K562 (cell line): ENCODE results near the gene BZW2. TPM values are rescaled to one million over a fixed set of nuclear protein-coding genes. Genes with fewer than 3 reads are reported as not detected.

Source experiments
- CHCHD3 ChIP-seq: fragments of 250-450 bp; sonication (Bioruptor Pico); IDR thresholded peaks from 2 replicates; pipeline ENCODE4 v2.1.2; 2022; ENCODE audit warnings: mild to moderate bottlenecking
- E2F5 ChIP-seq: sonication (generic); formaldehyde crosslinking; IDR thresholded peaks from 2 replicates; pipeline ENCODE4 v1.8.0; 2022; ENCODE audit warnings: mild to moderate bottlenecking, missing genetic modification reagents
- EZH2 ChIP-seq: IDR thresholded peaks from 2 replicates; pipeline ENCODE4 v1.6.1; 2012; ENCODE audit warnings: low read depth, mild to moderate bottlenecking, inconsistent platforms, low read length, borderline replicate concordance
- HDAC3 ChIP-seq: fragments of 450-650 bp; IDR thresholded peaks from 2 replicates; pipeline ENCODE4 v1.6.1; 2018; ENCODE audit warnings: borderline replicate concordance, mild to moderate bottlenecking, moderate library complexity; ENCODE audit not compliant: partially characterized antibody
- ILF3 ChIP-seq: fragments of 450-650 bp; IDR thresholded peaks from 2 replicates; pipeline ENCODE4 v1.6.1; 2018; ENCODE audit warnings: antibody characterized with exemption, mild to moderate bottlenecking, moderate library complexity, borderline replicate concordance
- MAFF ChIP-seq: IDR thresholded peaks from 2 replicates; pipeline ENCODE4 v1.6.1; 2012; ENCODE audit warnings: low read length, improper control_type of control experiment
- MEF2A ChIP-seq: IDR thresholded peaks from 2 replicates; pipeline ENCODE4 v1.6.1; 2011; ENCODE audit warnings: low read depth, mild to moderate bottlenecking, low read length, moderate library complexity; ENCODE audit not compliant: control insufficient read depth
- MIER1 ChIP-seq: fragments of 450-650 bp; IDR thresholded peaks from 2 replicates; pipeline ENCODE4 v1.6.1; 2016; ENCODE audit warnings: antibody characterized with exemption, mild to moderate bottlenecking, low read depth
- MYC ChIP-seq, 2 experiments: fragments of 250-450 bp in 1 of 2; sonication (Bioruptor Pico) in 1 of 2; IDR thresholded peaks; 2 replicates each; pipeline versions ENCODE4 v1.5.1 to v1.6.1; 2012 to 2021; ENCODE audit warnings: low read depth in 2 of 2, borderline replicate concordance in 1 of 2, improper control_type of control experiment in 1 of 2, low read length in 1 of 2, mild to moderate bottlenecking in 1 of 2, moderate library complexity in 1 of 2
- POLR3A ChIP-seq: IDR thresholded peaks from 2 replicates; pipeline ENCODE4 v1.6.1; 2011; ENCODE audit warnings: borderline replicate concordance, mild to moderate bottlenecking, moderate library complexity; ENCODE audit not compliant: insufficient read length, insufficient read depth; ENCODE audit errors: extremely low read depth
- RBM22 ChIP-seq: fragments of 200-400 bp; formaldehyde crosslinking; IDR thresholded peaks from 2 replicates; pipeline ENCODE4 v1.6.1; 2018; ENCODE audit warnings: low read length, low read depth; ENCODE audit not compliant: poor library complexity, severe bottlenecking
- RHOXF2B ChIP-seq: fragments of 250-450 bp; sonication (Bioruptor Pico); conservative IDR thresholded peaks from 2 replicates; pipeline ENCODE4 v1.5.1; 2021
- ZKSCAN3 ChIP-seq: fragments of 250-450 bp; sonication (Bioruptor Pico); IDR thresholded peaks from 2 replicates; pipeline ENCODE4 v1.4.0; 2020
- ZMIZ1 ChIP-seq, 2 experiments: fragments of 150-350 bp in 1 of 2; IDR thresholded peaks; 2 replicates each; pipeline ENCODE4 v1.6.1; 2012 to 2016; ENCODE audit warnings: low read depth in 2 of 2, low read length in 2 of 2, mild to moderate bottlenecking in 1 of 2, moderate library complexity in 1 of 2
- ZNF174 ChIP-seq: fragments of 250-450 bp; sonication (Bioruptor Pico); IDR thresholded peaks from 2 replicates; pipeline ENCODE4 v1.4.0; 2020; ENCODE audit warnings: mild to moderate bottlenecking
- ZNF274 ChIP-seq: IDR thresholded peaks from 2 replicates; pipeline ENCODE4 v1.6.1; 2011; ENCODE audit warnings: low read depth, mild to moderate bottlenecking, low read length, moderate library complexity, borderline replicate concordance
- ZNF354B ChIP-seq: fragments of 250-450 bp; sonication (Bioruptor Pico); IDR thresholded peaks from 2 replicates; pipeline ENCODE4 v1.4.0; 2020
- polyA plus RNA-seq, 8 experiments: library from polyadenylated mRNA; depleted of rRNA in 4 of 8; stranded (reverse) in 5 of 8; unstranded in 3 of 8; fragments of >200 nt; fragmentation: Nextera tagmentation in 2 of 8; fragmentation: Illumina TruSeq in 1 of 8; extraction: Ambion mirVana in 2 of 8; extraction: Trizol in 1 of 8; gene quantifications; 2 replicates each; pipeline versions ENCODE4 v1.2.1 to v1.2.3, GENCODE V29; 2011 to 2014; ENCODE audit warnings: inconsistent platforms in 1 of 8, missing spikeins in 1 of 8
- total RNA-seq, 7 experiments: library from RNA; depleted of rRNA in 6 of 7; stranded (reverse); fragments of >200 nt in 6 of 7; fragmentation: Illumina TruSeq in 2 of 7; extraction: Trizol in 2 of 7; gene quantifications; 2 replicates each; pipeline versions ENCODE4 v1.2.1 to v1.2.3, GENCODE V29; 2011 to 2021; ENCODE audit warnings: low replicate concordance in 1 of 7
- TF ChIP-seq, protein P1 (sequence below): fragments of 450-650 bp; formaldehyde crosslinking; IDR thresholded peaks from 2 replicates; pipeline ENCODE4 v1.4.0; 2020; ENCODE audit warnings: mild to moderate bottlenecking, moderate library complexity
- TF ChIP-seq, protein P2 (sequence below): fragments of 250-450 bp; sonication (Bioruptor Pico); IDR thresholded peaks from 2 replicates; pipeline ENCODE4 v1.8.0; 2022; ENCODE audit warnings: moderate library complexity, mild to moderate bottlenecking, inconsistent platforms
- TF ChIP-seq, protein P3 (sequence below): sonication (generic); formaldehyde crosslinking; IDR thresholded peaks from 2 replicates; pipeline ENCODE4 v1.5.0; 2020; ENCODE audit warnings: missing genetic modification reagents

The BZW2 gene
- total and polyA plus RNA-seq, 9 of the 15 experiments (the other 6 are each of a cell fraction or from before 2014, with no cell fraction given), result 140 to 316 (median 173) TPM

DNA sequence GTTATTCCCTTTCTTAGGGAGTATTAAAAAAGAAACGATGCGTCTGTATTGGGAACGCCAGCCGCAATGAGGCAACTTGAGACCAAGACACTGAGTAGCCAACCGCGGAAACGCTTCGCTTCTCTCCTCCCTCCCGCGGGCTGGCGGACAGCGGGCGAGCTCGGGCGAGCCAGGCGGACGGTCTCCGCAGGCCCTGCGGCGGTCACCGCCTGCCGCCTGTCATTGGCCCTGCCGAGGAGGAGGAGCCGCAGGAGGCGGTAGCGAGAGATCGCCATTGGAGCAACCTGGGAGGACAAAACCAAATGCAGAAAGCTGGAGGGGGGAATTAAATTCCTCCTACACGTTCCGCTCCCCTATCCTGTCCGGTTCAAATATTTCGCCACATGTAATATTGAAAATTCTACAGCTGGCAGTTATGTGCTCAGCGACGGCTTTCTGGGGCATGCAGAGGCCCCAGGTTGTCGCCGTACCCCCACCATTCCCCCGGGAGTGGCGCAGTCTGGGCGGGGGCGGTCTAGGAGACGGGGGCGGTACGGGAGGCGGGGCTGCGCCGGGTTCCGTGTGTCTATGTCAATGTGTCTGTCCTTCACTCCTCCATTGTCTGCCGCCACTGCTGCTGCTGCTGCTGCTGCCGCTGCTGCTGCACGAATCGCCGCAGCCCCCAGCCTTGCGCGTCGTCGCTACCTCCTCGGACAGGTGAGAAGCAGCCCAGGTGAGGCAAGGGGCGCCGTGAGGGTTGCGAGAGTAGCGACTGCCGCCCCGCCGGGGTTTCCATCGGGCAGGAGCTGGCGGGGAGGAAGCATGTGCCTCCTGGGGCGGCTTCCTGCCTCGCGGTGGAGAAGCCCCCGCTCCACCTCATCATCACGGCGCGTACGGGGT lies at the start of gene BZW2, which contains the start of gene ANKMY2 (continued):
- 0 out of 4 replicates have a peak, but pooled peaks of 1 of the 2 experiments have one; percentile 28 for TF ChIP-seq ZMIZ1 (IDR thresholded peaks at IDR 0.05; ENCODE audit: low read depth in 2 of 2, low read length in 2 of 2)
- no peak for TF ChIP-seq ZNF274
- TF ChIP-seq ZNF174, result no peak
- no peak for TF ChIP-seq MIER1
- TF ChIP-seq RHOXF2B (CRISPR knock-in tag), result no peak
- peak; percentile 71; the same call in 1 of the 2 replicates for TF ChIP-seq MAFF
- no peak for TF ChIP-seq EZH2
- peak; percentile 85 for TF ChIP-seq RBM22
- 0 out of 2 replicates have a peak, but pooled peaks have one; percentile 77 for TF ChIP-seq E2F5
- peak; percentile 93 for TF ChIP-seq MYC (IDR thresholded peaks at IDR 0.05; ENCODE audit: low read depth, low read length)
- peak; percentile 83; the same call in 1 of the 2 replicates for TF ChIP-seq MYC (CRISPR knock-in tag; IDR thresholded peaks at IDR 0.05; ENCODE audit: borderline replicate concordance, low read depth)
- TF ChIP-seq ZNF354B (CRISPR knock-in tag), result no peak
- TF ChIP-seq MEF2A, result no peak
- TF ChIP-seq, protein P1, sequence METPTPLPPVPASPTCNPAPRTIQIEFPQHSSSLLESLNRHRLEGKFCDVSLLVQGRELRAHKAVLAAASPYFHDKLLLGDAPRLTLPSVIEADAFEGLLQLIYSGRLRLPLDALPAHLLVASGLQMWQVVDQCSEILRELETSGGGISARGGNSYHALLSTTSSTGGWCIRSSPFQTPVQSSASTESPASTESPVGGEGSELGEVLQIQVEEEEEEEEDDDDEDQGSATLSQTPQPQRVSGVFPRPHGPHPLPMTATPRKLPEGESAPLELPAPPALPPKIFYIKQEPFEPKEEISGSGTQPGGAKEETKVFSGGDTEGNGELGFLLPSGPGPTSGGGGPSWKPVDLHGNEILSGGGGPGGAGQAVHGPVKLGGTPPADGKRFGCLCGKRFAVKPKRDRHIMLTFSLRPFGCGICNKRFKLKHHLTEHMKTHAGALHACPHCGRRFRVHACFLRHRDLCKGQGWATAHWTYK, result no peak
- no peak for TF ChIP-seq ZKSCAN3 (CRISPR knock-in tag)
- TF ChIP-seq, protein P2, sequence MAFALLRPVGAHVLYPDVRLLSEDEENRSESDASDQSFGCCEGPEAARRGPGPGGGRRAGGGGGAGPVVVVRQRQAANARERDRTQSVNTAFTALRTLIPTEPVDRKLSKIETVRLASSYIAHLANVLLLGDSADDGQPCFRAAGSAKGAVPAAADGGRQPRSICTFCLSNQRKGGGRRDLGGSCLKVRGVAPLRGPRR (CRISPR knock-in tag), result no peak
- no peak for TF ChIP-seq CHCHD3 (CRISPR knock-in tag)
- TF ChIP-seq, protein P3, sequence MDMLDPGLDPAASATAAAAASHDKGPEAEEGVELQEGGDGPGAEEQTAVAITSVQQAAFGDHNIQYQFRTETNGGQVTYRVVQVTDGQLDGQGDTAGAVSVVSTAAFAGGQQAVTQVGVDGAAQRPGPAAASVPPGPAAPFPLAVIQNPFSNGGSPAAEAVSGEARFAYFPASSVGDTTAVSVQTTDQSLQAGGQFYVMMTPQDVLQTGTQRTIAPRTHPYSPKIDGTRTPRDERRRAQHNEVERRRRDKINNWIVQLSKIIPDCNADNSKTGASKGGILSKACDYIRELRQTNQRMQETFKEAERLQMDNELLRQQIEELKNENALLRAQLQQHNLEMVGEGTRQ, result no peak
- TF ChIP-seq POLR3A, result no peak
- TF ChIP-seq ILF3, result no peak
- TF ChIP-seq HDAC3, result no peak
